ENCODE results near the gene CHST9. TPM values are rescaled to one million over a fixed set of nuclear protein-coding genes. Genes with fewer than 3 reads are reported as not detected.
A peak's percentile ranks its signal among the peaks of the same experiment; 100 is the strongest.

The CHST9 gene
- total and polyA plus RNA-seq, 7 donors = under 0.01 to 0.11 (median 0.07) TPM; not detected in 2

GRCh38 chr18:27144672-27145071 is 40.4 kb downstream of the CHST9 start:
- 69 to 82% (median 72%) methylated on average over 3 of the region's 3 CpGs for WGBS, 3 donors
- Histone ChIP-seq H3K4me3 (no peak overlapping the region), H3K27me3 (ENCODE audit: insufficient read depth in 3 of 3, low read length in 2 of 3) (no peaks in the 10 kb centered on the region), H3K27ac (no peak overlapping the region), H3K4me1 (no peaks in the 10 kb centered on the region), H3K9me3 (peaks cover 5% of the 10 kb centered on the region), H3K36me3 (ENCODE audit: insufficient read depth in 1 of 2, low read depth in 1 of 2) (no peaks in the 10 kb centered on the region)
- DNase-seq (no peak), ATAC-seq (no peak)
- no peak for TF ChIP-seq CTCF (IDR thresholded peaks at IDR 0.05)
- intact Hi-C loops (cut with DNase I) = no loop called here

GRCh38 chr18:27143580-27144287 is 41.4 kb downstream of the CHST9 start:
- no peak for TF ChIP-seq CTCF (IDR thresholded peaks at IDR 0.05)
- DNase-seq = peak in 1 of 2 donors; percentile 14
- Histone ChIP-seq H3K27me3 (ENCODE audit: insufficient read depth in 3 of 3, low read length in 2 of 3) (no peaks in the 10 kb centered on the region), H3K36me3 (ENCODE audit: insufficient read depth in 1 of 2, low read depth in 1 of 2) (no peaks in the 10 kb centered on the region), H3K27ac (no peak overlapping the region), H3K4me1 (no peaks in the 10 kb centered on the region), H3K9me3 (no peaks in the 10 kb centered on the region), H3K4me3 (no peak overlapping the region)
- WGBS, 3 donors = 28 to 37% (median 31%) methylated on average over 10 of the region's 10 CpGs
- peak in 3 of 4 donors; percentile 54 to 65 (median 58) for ATAC-seq
- intact Hi-C loops (cut with DNase I) = no loop called here

- TF ChIP-seq CTCF (IDR thresholded peaks at IDR 0.05) = no peak
- no peaks in the 10 kb centered on the region for H3K27me3 ChIP-seq (ENCODE audit: insufficient read depth in 3 of 3, low read length in 2 of 3)
- no peak overlapping the region for H3K27ac ChIP-seq
These were observed 42.2 kb downstream of the CHST9 start for GRCh38 chr18:27142891-27143290.

GRCh38 chr18:27141876-27142275 is 43.2 kb downstream of the CHST9 start:
- intact Hi-C loops (cut with DNase I) = no loop called here
- Histone ChIP-seq H3K4me3 (no peak overlapping the region), H3K4me1 (no peaks in the 10 kb centered on the region), H3K36me3 (ENCODE audit: insufficient read depth in 1 of 2, low read depth in 1 of 2) (no peaks in the 10 kb centered on the region), H3K27me3 (ENCODE audit: insufficient read depth in 3 of 3, low read length in 2 of 3) (no peaks in the 10 kb centered on the region), H3K27ac (no peak overlapping the region), H3K9me3 (no peaks in the 10 kb centered on the region)
- TF ChIP-seq CTCF (IDR thresholded peaks at IDR 0.05) = no peak
- ATAC-seq = no peak
- no peak for DNase-seq

More at GRCh38 chr18:27142891-27143290, 42.2 kb downstream of the CHST9 start:
- Histone ChIP-seq H3K9me3 (no peaks in the 10 kb centered on the region), H3K4me3 (no peak overlapping the region), H3K36me3 (ENCODE audit: insufficient read depth in 1 of 2, low read depth in 1 of 2) (no peaks in the 10 kb centered on the region), H3K4me1 (no peaks in the 10 kb centered on the region)
- DNase-seq (no peak), ATAC-seq (no peak)
- intact Hi-C loops (cut with DNase I) = no loop called here
- 87 to 97% (median 94%) methylated on average over 2 of the region's 2 CpGs for WGBS, 3 donors

- H3K27me3 ChIP-seq (ENCODE audit: insufficient read depth in 3 of 3, low read length in 2 of 3) = no peaks in the 10 kb centered on the region
- intact Hi-C loops (cut with DNase I) = no loop called here
- WGBS, 3 donors = 53 to 75% (median 67%) methylated on average over 1 of the region's 1 CpG
- peaks cover 5% of the 10 kb centered on the region for H3K4me1 ChIP-seq
- H3K9me3 ChIP-seq = no peaks in the 10 kb centered on the region
- ATAC-seq (no peak), DNase-seq (no peak)
- no peaks in the 10 kb centered on the region for H3K36me3 ChIP-seq (ENCODE audit: insufficient read depth in 1 of 2, low read depth in 1 of 2)
- TF ChIP-seq CTCF (IDR thresholded peaks at IDR 0.05) = no peak
- no peak overlapping the region for H3K27ac ChIP-seq
- no peak overlapping the region for H3K4me3 ChIP-seq
These were observed 47.0 kb downstream of the CHST9 start for GRCh38 chr18:27138079-27138478.
